ENCODE data around the gene LCN2. TPM values are rescaled to one million over a fixed set of nuclear protein-coding genes. Genes with fewer than 3 reads are reported as not detected.

Gene LCN2
- total and polyA plus RNA-seq, 9 of the 15 experiments (the other 6 are each of a cell fraction or from before 2014, with no cell fraction given): 0.10 to 1.2 (median 0.44) TPM; not detected in 1

DNA sequence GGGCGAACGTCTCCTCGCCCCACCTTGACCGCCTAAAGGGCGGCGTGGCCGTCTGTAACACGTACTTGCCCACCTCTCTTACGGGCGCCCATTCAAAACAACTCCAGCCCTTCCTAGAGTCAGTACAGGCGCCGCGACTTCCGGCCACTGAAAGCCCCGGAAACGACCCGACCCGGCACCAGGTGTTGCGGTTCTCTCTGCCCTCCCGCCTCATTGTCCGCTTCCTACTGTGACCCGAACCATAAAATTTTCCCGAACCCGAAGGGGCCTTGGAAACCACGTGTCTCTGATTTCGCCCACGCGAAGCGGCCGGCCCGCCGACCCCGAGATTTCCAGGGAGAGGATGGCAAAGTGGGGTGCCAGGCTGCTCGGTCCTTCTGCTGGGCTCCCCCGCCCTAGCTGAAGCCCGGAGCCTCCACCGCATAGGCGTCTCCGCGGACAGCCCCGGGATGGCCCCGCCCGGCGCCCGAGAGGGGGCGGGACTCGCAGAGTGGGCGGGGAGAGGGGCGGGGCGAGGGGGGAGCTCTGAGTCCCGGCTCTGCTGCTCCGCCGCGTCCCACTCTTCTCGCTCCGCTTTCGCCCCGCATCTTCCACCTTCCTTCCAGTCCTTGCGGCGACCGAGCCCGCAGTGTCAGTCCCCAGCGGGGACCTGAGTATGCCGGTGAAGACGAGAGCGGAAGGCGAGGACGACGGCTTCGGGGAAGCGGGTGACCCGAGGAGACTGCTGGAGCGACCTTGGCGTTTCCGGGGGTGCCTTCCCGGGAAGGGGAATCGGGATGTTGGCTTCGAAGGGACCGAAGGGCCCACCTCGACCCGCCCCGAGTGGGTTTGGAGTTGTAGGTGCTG is 21.0 kb upstream of the LCN2 start (continued):
- TF ChIP-seq, protein P1, sequence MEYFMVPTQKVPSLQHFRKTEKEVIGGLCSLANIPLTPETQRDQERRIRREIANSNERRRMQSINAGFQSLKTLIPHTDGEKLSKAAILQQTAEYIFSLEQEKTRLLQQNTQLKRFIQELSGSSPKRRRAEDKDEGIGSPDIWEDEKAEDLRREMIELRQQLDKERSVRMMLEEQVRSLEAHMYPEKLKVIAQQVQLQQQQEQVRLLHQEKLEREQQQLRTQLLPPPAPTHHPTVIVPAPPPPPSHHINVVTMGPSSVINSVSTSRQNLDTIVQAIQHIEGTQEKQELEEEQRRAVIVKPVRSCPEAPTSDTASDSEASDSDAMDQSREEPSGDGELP (CRISPR knock-in tag; IDR thresholded peaks at IDR 0.05; ENCODE audit: borderline replicate concordance): peak; percentile 74; the same call in 1 of the 2 replicates
- TF ChIP-seq MYC (IDR thresholded peaks at IDR 0.05; ENCODE audit: low read depth, low read length) (peak; percentile 97), MYC (CRISPR knock-in tag; IDR thresholded peaks at IDR 0.05; ENCODE audit: borderline replicate concordance, low read depth) (peak; percentile 85; the same call in 1 of the 2 replicates), ZNF77 (CRISPR knock-in tag; IDR thresholded peaks at IDR 0.05) (no peak), ZNF586 (CRISPR knock-in tag; conservative IDR thresholded peaks at IDR 0.05) (no peak), ELF2 (CRISPR knock-in tag; IDR thresholded peaks at IDR 0.05) (0 out of 2 replicates have a peak, but pooled peaks have one; percentile 27), BRF2 (IDR thresholded peaks at IDR 0.05; ENCODE audit: borderline replicate concordance, insufficient read depth, insufficient read length) (no peak), KAT7 (CRISPR knock-in tag; IDR thresholded peaks at IDR 0.05; ENCODE audit: borderline replicate concordance) (0 out of 2 replicates have a peak, but pooled peaks have one; percentile 68), ETS1 (conservative IDR thresholded peaks at IDR 0.05; ENCODE audit: control insufficient read depth, low read depth, low read length) (peak; percentile 6; the same call in 1 of the 2 replicates), VEZF1 (CRISPR knock-in tag; IDR thresholded peaks at IDR 0.05) (peak; percentile 97), FUS (optimal IDR thresholded peaks at IDR 0.05; ENCODE audit: low read depth, low read length) (no peak), CHD1 (IDR thresholded peaks at IDR 0.05; ENCODE audit: low read length) (no peak), CHAMP1 (IDR thresholded peaks at IDR 0.05) (no peak), NR2F6 (CRISPR knock-in tag; IDR thresholded peaks at IDR 0.05) (no peak)
- TF ChIP-seq, protein P2, sequence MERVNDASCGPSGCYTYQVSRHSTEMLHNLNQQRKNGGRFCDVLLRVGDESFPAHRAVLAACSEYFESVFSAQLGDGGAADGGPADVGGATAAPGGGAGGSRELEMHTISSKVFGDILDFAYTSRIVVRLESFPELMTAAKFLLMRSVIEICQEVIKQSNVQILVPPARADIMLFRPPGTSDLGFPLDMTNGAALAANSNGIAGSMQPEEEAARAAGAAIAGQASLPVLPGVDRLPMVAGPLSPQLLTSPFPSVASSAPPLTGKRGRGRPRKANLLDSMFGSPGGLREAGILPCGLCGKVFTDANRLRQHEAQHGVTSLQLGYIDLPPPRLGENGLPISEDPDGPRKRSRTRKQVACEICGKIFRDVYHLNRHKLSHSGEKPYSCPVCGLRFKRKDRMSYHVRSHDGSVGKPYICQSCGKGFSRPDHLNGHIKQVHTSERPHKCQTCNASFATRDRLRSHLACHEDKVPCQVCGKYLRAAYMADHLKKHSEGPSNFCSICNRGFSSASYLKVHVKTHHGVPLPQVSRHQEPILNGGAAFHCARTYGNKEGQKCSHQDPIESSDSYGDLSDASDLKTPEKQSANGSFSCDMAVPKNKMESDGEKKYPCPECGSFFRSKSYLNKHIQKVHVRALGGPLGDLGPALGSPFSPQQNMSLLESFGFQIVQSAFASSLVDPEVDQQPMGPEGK (CRISPR knock-in tag; IDR thresholded peaks at IDR 0.05; ENCODE audit: borderline replicate concordance): no peak
